GM12865 (cell line): ENCODE results near the gene FBXO11.

Experiments
- DNase-seq: peaks from one replicate; pipeline ENCODE4 v3.0.0; 2010; ENCODE audit warnings: low read depth
- H3K4me3 ChIP-seq: 2 replicates; pipeline ENCODE4 v1.5.1; 2011; ENCODE audit warnings: mild to moderate bottlenecking, low read depth, low read length, control low read depth
- CTCF ChIP-seq: IDR thresholded peaks from 2 replicates; pipeline ENCODE4 v1.5.1; 2011; ENCODE audit warnings: low read length, control low read depth, low read depth, inconsistent platforms; ENCODE audit not compliant: insufficient read depth; ENCODE audit errors: missing control alignments

The FBXO11 gene

GRCh38 chr2:47876912-47877311 lies 29.4 kb downstream of the FBXO11 start:
- no peak for TF ChIP-seq CTCF
- DNase-seq: no peak
- H3K4me3 ChIP-seq: no peak overlapping the region

- TF ChIP-seq CTCF: no peak
- no peak overlapping the region for H3K4me3 ChIP-seq
- no peak for DNase-seq
Observed at GRCh38 chr2:47872941-47873340, 33.4 kb downstream of the FBXO11 start.

GRCh38 chr2:47870641-47871540 lies 35.4 kb downstream of the FBXO11 start:
- H3K4me3 ChIP-seq: no peak overlapping the region
- no peak for TF ChIP-seq CTCF
- no peak for DNase-seq

GRCh38 chr2:47869859-47870595 lies 36.3 kb downstream of the FBXO11 start:
- no peak for TF ChIP-seq CTCF
- no peak for DNase-seq
- H3K4me3 ChIP-seq: no peak overlapping the region

- no peak for TF ChIP-seq CTCF
Observed at GRCh38 chr2:47868611-47869352, 37.5 kb downstream of the FBXO11 start.

GRCh38 chr2:47867205-47867604 lies 39.1 kb downstream of the FBXO11 start:
- no peak for TF ChIP-seq CTCF
- H3K4me3 ChIP-seq: no peak overlapping the region
- DNase-seq: no peak

More at GRCh38 chr2:47868611-47869352, 37.5 kb downstream of the FBXO11 start:
- H3K4me3 ChIP-seq: no peak overlapping the region
- DNase-seq: no peak
